Stimulated activated CD8-positive, alpha-beta memory T cell treated with anti-CD3 and anti-CD28 coated beads, Interleukin-12 subunit alpha, Interleukin-12 subunit beta, amount 100 ng/mL, for 4 hours (primary cell): ENCODE measurements around the gene AKIP1.
"Not testable (repeated sequence)": the region's sequence is repeated elsewhere in the genome, so short reads cannot be mapped to it uniquely, and the experiment has no call there.

Experiments used
- DNase-seq: peaks from one replicate; pipeline ENCODE4 v3.0.0-alpha.2; 2020; ENCODE audit warnings: low read depth

Gene AKIP1, protein sequence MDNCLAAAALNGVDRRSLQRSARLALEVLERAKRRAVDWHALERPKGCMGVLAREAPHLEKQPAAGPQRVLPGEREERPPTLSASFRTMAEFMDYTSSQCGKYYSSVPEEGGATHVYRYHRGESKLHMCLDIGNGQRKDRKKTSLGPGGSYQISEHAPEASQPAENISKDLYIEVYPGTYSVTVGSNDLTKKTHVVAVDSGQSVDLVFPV

DNA sequence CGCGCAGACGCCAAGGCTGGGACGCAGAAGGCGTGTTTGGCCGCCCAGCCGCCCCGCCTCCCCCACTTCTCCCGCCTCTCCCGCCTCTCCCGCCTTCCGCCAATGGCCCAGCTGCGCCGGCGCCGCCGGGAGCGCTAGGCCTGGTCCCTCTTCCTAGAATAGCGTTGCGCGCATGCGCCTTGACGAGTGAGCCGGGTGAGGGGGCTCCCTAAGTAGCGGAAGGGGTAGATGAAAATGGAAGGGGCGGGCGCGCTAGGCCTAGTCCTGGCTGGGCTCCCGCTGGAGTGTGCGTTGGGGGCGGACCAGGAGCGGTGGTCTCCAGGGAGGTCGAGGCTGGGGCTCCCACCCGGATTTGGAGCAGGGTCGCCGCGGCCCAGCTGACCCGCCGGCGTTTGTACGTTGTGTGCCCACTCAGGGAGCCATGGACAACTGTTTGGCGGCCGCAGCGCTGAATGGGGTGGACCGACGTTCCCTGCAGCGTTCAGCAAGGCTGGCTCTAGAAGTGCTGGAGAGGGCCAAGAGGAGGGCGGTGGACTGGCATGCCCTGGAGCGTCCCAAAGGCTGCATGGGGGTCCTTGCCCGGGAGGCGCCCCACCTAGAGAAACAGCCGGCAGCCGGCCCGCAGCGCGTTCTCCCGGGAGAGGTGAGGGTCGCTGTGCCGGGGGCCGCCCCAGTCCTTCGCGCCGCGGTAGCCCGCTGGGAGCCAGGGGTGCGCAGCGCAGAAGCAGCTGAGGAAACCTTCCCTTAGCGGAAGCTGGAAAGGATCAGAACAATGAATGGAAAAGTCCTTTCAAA lies at the start of gene AKIP1:
Gene AKIP1 (plus strand): TSS at position 161 of the 795 bp plus-strand sequence. CDS start 261 bp downstream, at position 422.
- peak; percentile 67 for DNase-seq

DNA sequence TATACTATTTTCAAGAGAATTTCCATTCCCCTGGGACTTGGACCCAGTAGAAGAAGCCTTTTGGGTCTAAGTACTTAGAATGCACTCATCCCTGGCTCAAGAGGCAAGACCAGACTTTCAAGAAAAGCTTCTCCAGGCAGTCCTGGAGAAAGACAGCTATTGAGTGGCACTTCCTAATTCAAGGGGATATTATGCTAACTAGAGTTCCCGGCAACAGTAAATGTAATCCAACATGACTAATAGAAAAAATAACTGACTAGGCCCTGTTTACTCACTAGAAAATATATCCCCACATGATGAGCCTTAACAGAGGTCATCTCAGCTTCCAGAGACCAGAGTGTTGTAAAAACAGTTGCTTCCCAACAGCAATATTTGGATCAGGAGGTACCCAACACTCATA lies 47.2 kb upstream of the AKIP1 start:
- no peak for DNase-seq

DNA sequence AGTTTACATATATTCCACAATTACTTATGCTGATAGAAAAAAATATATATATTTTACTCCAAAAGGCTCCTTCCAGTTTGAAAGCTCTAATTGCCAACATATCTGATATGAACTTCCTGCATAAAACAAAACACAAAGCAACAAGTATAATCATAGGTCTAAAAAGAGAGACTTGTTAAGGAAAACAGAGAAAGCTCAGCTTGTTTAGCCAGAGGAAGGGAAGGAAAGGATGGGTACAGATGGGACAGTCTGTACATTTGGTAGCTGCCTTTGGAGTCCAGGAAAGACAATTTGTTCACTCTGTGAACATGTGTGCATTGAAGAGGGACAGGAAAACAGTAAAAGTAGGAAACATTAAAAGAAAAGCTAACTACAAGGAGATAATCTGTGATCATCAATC lies 45.7 kb upstream of the AKIP1 start:
- no peak for DNase-seq

DNA sequence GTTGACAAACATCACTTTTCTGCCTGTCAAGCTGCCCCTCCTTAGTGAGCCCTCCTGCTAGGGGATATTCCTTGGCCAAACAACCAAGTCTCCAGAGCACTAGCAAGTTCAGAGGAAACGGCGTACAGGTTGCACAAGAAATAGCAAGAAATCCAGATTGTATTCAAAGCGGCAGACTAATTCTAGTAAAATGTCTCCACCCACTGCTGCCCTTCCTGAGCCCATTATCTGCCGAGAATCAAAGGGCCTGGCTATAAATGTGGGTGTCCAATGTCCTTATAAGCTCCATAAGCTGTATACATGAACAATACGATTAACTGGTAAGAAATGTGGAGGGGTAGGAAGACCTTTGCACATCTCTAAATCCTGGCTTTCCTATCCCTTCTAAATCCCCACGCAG lies 44.0 kb upstream of the AKIP1 start:
- no peak for DNase-seq

DNA sequence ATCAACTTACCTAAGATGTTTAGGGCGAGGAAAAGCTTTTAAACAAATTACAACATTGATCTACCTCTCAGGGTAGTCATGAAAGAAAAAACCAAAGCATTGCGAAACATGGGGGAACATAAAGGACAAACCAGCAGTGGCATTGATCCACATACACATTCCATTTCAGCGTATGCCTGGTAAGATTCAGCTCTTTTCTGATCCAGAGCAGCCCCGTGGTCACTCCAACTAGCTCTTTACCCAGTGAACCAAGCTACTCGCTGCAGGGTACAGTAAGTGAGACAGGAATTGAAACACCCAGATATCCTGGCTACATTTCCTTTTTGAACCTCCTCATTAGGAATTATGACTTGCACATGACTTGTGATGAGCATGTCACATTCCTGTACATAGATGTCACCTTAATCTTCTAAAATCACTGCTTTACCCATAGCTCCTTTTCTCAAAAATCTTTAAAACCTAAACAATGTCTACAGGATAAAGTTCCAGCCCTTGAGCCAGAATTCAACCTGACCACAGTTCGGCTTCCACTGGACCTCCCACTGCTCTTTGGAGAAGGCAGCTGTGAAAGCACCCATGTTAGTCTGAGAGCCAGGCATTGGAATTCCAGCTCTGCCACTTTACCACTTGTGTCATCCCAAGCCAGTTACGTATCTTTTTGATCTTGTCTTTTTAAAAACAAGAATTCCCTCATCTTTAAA lies 42.9 kb upstream of the AKIP1 start:
- DNase-seq = no peak

DNA sequence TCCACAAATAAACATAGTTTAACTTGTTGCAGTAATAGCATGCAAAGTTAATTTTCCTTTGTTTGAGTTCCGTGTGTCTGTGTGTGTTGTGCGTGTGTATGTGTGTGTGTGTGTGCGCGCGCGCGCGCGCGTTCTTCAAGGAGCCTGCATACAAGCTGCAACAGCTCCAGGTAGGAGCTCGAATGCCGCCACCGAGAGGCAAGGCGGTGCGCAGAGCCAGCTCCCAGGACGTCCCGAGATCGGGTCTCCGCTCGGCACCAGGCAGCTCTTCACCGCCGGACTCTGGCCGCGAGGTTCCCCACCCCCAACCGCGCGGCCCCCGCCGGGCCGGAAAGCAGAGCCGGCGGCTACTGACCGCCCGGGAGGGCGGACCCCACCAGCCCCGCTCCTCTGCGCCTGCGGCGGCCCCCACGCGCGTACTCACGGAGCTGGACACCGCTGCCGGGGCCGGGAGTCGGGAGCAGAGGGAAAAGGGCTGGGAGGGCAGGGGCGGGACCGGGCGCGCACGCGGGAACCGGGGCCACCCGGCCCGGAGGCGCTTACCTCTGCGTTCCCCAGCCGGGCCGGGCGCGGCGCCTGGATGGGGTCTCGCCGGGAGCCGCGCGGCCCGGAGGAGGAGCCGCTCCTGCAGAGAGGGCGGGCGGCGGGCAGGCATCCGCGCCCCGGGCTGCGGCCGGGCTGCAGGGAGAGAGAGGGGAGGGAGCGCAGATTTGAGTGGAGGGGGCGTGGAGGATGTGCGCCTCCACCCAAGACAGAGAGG lies 40.4 kb upstream of the AKIP1 start:
- no peak for DNase-seq

DNA sequence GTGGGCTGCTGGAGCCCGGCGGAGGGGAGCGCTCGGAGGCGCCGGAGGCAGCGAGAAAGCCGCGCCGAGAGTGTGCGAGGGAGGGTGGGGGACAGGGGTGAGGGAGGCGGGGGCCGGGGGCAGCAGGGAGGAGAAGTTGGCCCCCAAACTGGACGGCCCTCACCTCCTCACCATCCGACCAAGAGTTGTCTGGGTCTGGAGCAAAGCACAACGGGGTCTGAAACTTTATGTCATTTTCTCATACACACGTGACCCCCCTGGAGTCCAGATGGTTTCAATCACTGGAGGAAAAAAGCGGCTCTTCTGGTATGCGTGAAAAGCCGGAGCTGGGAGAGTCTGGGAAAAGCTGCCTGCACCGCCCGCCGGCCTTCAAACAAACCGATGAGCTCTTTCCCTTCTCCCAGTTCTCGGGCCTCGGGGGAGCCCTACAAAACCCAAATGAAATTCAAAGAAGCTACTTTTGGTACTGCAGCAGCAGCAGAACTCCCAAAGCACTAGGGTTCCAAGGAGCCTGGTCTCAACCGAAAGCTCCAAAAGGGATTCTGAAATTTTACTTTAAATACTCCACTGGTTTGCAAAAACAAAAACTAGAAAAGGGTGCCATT lies 39.7 kb upstream of the AKIP1 start:
- no peak for DNase-seq

DNA sequence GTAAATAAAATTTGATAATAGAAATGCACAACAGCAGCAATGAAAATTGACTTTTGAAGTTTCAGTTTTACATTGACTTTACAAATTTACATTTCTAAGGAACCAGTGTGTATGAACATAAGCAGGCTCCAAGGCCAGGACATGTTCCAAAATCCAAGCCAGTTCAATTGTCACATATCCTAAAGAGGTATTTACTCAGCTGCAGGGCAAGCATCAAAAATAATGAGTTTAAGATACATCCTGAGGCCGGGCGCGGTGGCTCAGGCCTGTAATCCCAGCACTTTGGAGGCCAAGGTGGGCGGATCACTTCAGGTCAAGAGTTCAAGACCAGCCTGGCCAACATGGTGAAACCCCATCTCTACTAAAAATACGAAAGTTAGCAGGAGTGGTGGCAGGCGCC lies 39.0 kb upstream of the AKIP1 start:
- DNase-seq = no peak

GRCh38 chr11:8873741-8874405 lies 37.1 kb upstream of the AKIP1 start:
- no peak for DNase-seq

- DNase-seq = no peak
Measured at GRCh38 chr11:8878771-8879170, 32.2 kb upstream of the AKIP1 start.

- DNase-seq = not testable (repeated sequence)
Measured at GRCh38 chr11:8881585-8881984, 29.4 kb upstream of the AKIP1 start.

GRCh38 chr11:8886322-8886721 lies 24.7 kb upstream of the AKIP1 start:
- no peak for DNase-seq

GRCh38 chr11:8891185-8891584 lies 19.8 kb upstream of the AKIP1 start:
- not testable (repeated sequence) for DNase-seq

GRCh38 chr11:8899119-8899753 lies 11.8 kb upstream of the AKIP1 start:
- DNase-seq = no peak

GRCh38 chr11:8905528-8906165 lies 5.3 kb upstream of the AKIP1 start:
- no peak for DNase-seq

DNA sequence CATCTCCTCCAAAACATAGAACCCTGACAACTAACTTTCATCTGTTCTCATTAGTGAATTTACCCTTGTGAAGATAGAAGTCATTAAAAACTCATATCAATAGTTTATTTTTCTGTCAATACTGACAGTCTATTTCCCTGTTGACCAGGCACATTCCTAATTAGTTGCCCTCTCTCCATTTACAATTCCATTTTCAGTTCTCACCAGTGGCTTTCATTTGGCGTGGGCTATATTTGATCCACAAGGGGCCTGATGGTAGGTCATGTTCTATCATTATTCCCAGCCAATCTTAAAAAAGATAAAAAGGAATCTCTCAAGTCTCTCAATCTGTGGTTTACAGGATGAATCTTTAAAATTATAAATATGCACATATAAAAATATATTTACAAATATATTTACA lies 3.9 kb upstream of the AKIP1 start:
- DNase-seq = no peak

GRCh38 chr11:8908099-8908498 lies 2.9 kb upstream of the AKIP1 start:
- no peak for DNase-seq

GRCh38 chr11:8910649-8911026 lies 351 bp upstream of the AKIP1 start:
- DNase-seq = no peak

DNA sequence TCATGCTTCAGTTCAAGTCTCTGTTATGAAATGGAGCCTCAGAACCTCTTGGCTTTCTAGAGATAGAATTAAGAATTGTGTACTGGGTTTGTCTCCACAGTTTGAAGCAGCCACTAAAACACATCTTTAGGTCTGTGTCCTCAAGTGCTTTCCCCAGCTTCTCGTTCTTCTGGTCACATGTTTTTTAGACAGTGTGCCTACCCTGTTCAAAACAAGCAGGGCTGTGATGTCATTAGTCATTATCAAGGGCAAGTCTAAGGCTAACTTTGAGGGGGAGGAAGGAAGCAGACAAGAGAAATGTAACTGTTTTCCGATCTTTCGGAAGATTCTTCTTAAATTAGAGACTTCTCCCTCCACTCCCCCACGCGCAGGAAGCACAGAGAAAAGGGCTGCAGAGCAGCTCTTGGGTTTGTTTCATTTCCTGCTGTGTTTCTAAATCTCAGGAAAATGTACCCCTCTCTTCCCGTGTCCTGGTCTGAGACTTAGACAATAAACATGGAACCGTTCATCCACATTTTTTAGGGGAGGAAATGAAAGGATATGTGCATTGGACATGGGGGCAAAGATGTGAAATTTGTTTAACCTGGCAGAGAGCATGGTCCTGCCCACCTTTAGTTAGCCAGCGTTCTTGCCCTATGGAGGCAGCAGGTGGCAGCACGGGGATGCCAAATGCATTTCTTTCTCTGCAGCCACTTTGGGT lies 3.1 kb downstream of the AKIP1 start:
- DNase-seq = peak; percentile 22

- no peak for DNase-seq
Measured at GRCh38 chr11:8914661-8915018, 3.7 kb downstream of the AKIP1 start.
